GM12878 (cell line): ENCODE results near the gene MAN2A1. TPM values are rescaled to one million over a fixed set of nuclear protein-coding genes. Genes with fewer than 3 reads are reported as not detected.

Source experiments
- ATAC-seq: fragments of 200-7000 bp; cut with Tn5 transposase; 3 replicates; pipeline ENCODE4 v1.9.1; 2020; ENCODE audit warnings: mild to moderate bottlenecking, moderate library complexity
- BruUV-seq: library from RNA; stranded (reverse); fragments of 400-500 nt; replicated peaks from 2 replicates; lab custom pipeline; 2021; lab: Mats Ljungman, UMichigan
- CTCF ChIA-PET: fragments of 300-600 bp; sonication (Branson Sonifier 250); formaldehyde crosslinking; extraction: SDS; loops from one replicate; lab custom pipeline; 2021; ENCODE audit warnings: inconsistent platforms; lab: Yijun Ruan, JAX
- POLR2A ChIA-PET: fragments of 350-600 bp; formaldehyde crosslinking; extraction: SDS; loops from one replicate; lab custom pipeline; 2021; ENCODE audit warnings: inconsistent platforms; lab: Charles Lee
- RAD21 ChIA-PET: fragments of 300-600 bp; sonication (Branson Sonifier 250); formaldehyde crosslinking; loops from one replicate; lab custom pipeline; 2023; ENCODE audit warnings: antibody characterized with exemption; ENCODE audit not compliant: unreplicated experiment; lab: Charles Lee
- SMC1A ChIA-PET: fragments of 300-600 bp; sonication (Branson Sonifier 250); formaldehyde crosslinking; loops from one replicate; lab custom pipeline; 2023; ENCODE audit not compliant: unreplicated experiment, uncharacterized antibody; lab: Charles Lee
- DNase-seq: peaks from one replicate; pipeline ENCODE4 v3.0.0-alpha.2; 2011; ENCODE audit warnings: low read depth, low spot score
- FAIRE-seq: peaks from 3 replicates; lab custom pipeline; 2011; peaks lifted over from hg19 to GRCh38; lab: Jason Lieb, UNC
- H2AFZ ChIP-seq: 2 replicates; pipeline ENCODE4 v1.6.0; 2011; ENCODE audit warnings: low read depth, low read length, control low read depth; ENCODE audit not compliant: control insufficient read depth
- H3K27ac ChIP-seq: 2 replicates; pipeline ENCODE4 v1.5.1; 2011; ENCODE audit warnings: control low read depth; ENCODE audit not compliant: control insufficient read depth, insufficient read depth
- H3K27me3 ChIP-seq, 2 experiments: replicated peaks in 1 of 2; 2 replicates each; pipeline versions ENCODE4 v1.6.0 to v1.6.1; 2011; ENCODE audit warnings: low read length in 1 of 2; ENCODE audit not compliant: control insufficient read depth in 2 of 2, insufficient read depth in 2 of 2
- H3K36me3 ChIP-seq, 2 experiments: 2 replicates each; pipeline ENCODE4 v1.5.1; 2011; ENCODE audit warnings: low read length in 1 of 2; ENCODE audit not compliant: control insufficient read depth in 2 of 2, insufficient read depth in 2 of 2
- H3K4me1 ChIP-seq: 2 replicates; pipeline ENCODE4 v1.6.1; 2011; ENCODE audit warnings: mild to moderate bottlenecking, low read length, moderate library complexity, mixed read lengths; ENCODE audit not compliant: control insufficient read depth, insufficient read depth
- H3K4me2 ChIP-seq: 2 replicates; pipeline ENCODE4 v1.6.0; 2011; ENCODE audit warnings: control low read depth; ENCODE audit not compliant: control insufficient read depth, insufficient read depth
- H3K4me3 ChIP-seq: fragments of 200-600 bp; sonication (generic); 2 replicates; pipeline ENCODE4 v1.5.1; 2016
- H3K79me2 ChIP-seq: 2 replicates; pipeline ENCODE4 v1.6.0; 2011; ENCODE audit warnings: low read length; ENCODE audit not compliant: control insufficient read depth, insufficient read depth
- H3K9ac ChIP-seq: 2 replicates; pipeline ENCODE4 v1.8.0; 2011; ENCODE audit warnings: low read length, control low read depth, mixed read lengths; ENCODE audit not compliant: control insufficient read depth, insufficient read depth
- H3K9me3 ChIP-seq: replicated peaks from 3 replicates; pipeline ENCODE4 v1.5.1; 2011; ENCODE audit warnings: mild to moderate bottlenecking, low read length; ENCODE audit not compliant: control insufficient read depth, insufficient read depth
- H4K20me1 ChIP-seq: 2 replicates; pipeline ENCODE4 v1.6.0; 2011; ENCODE audit not compliant: control insufficient read depth, insufficient read depth
- BMI1 ChIP-seq: fragments of 450-650 bp; IDR thresholded peaks from 2 replicates; pipeline ENCODE4 v1.6.1; 2016; ENCODE audit warnings: mild to moderate bottlenecking, moderate library complexity, borderline replicate concordance
- CBFB ChIP-seq: IDR thresholded peaks from 2 replicates; pipeline ENCODE4 v1.6.1; 2016; ENCODE audit warnings: antibody characterized with exemption, low read depth
- DPF2 ChIP-seq: fragments of 450-650 bp; IDR thresholded peaks from 2 replicates; pipeline ENCODE4 v1.6.1; 2017; ENCODE audit warnings: mild to moderate bottlenecking
- EGR1 ChIP-seq, 2 experiments: IDR thresholded peaks; 1 replicate in 1 of 2; 2 replicates in 1 of 2; pipeline ENCODE4 v1.6.1; 2011 to 2012; ENCODE audit warnings: low read depth in 2 of 2, low read length in 2 of 2, borderline replicate concordance in 1 of 2, mild to moderate bottlenecking in 1 of 2, moderate library complexity in 1 of 2
- FOS ChIP-seq: IDR thresholded peaks from 3 replicates; pipeline ENCODE4 v1.6.1; 2011; ENCODE audit warnings: borderline replicate concordance; ENCODE audit not compliant: insufficient read length; ENCODE audit errors: extremely low read depth
- JUND ChIP-seq: IDR thresholded peaks from 2 replicates; pipeline ENCODE4 v1.6.1; 2012; ENCODE audit warnings: low read depth, mild to moderate bottlenecking, low read length, improper control_type of control experiment, moderate library complexity
- MEF2A ChIP-seq: IDR thresholded peaks from 2 replicates; pipeline ENCODE4 v1.6.1; 2011; ENCODE audit warnings: low read depth, mild to moderate bottlenecking, low read length, moderate library complexity; ENCODE audit not compliant: insufficient read depth
- NBN ChIP-seq: fragments of 450-650 bp; IDR thresholded peaks from 2 replicates; pipeline ENCODE4 v1.6.1; 2016
- PBX3 ChIP-seq: IDR thresholded peaks from 2 replicates; pipeline ENCODE4 v1.6.1; 2011; ENCODE audit warnings: mild to moderate bottlenecking, low read depth, low read length, moderate library complexity; ENCODE audit not compliant: insufficient replicate concordance
- POLR2AphosphoS2 ChIP-seq: IDR thresholded peaks from 2 replicates; pipeline ENCODE4 v1.6.1; 2011; ENCODE audit warnings: low read depth, mild to moderate bottlenecking, low read length, improper control_type of control experiment, moderate library complexity
- RELA ChIP-seq: fragments of 450-650 bp; IDR thresholded peaks from 2 replicates; pipeline ENCODE4 v1.8.0; 2014; ENCODE audit warnings: borderline replicate concordance; ENCODE audit not compliant: partially characterized antibody
- SKIL ChIP-seq: fragments of 450-650 bp; IDR thresholded peaks from 2 replicates; pipeline ENCODE4 v1.6.1; 2017; ENCODE audit warnings: mild to moderate bottlenecking, low read depth, inconsistent platforms; ENCODE audit not compliant: poor library complexity, severe bottlenecking
- YY1 ChIP-seq: IDR thresholded peaks from 2 replicates; pipeline ENCODE4 v1.6.1; 2011; ENCODE audit warnings: low read depth, mild to moderate bottlenecking, low read length
- WGBS: methylation state at CpG from one replicate; pipeline ENCODE4 v1.1.6; 2016; ENCODE audit warnings: low lambda C conversion rate; ENCODE audit not compliant: insufficient replicate concordance, insufficient coverage; ENCODE audit errors: missing lambda C conversion rate; 5-methylcytosine and 5-hydroxymethylcytosine counted together
- in situ Hi-C: fragments of 300-500 bp; cut with MboI; formaldehyde crosslinking; loops from 9 replicates; pipeline ENCODE4 v1.14.3; 2018; ENCODE audit warnings: mixed read lengths
- intact Hi-C: fragments of 100-400 bp; cut with micrococcal nuclease; formaldehyde crosslinking; loops from one replicate; pipeline ENCODE4 v1.14.2; 2022; ENCODE audit not compliant: unreplicated experiment
- polyA plus RNA-seq, 11 experiments: library from polyadenylated mRNA; depleted of rRNA in 4 of 11; unstranded in 6 of 11; stranded (reverse) in 5 of 11; fragments of >200 nt; fragmentation: Nextera tagmentation in 4 of 11; fragmentation: Illumina TruSeq in 1 of 11; extraction: Ambion mirVana in 4 of 11; extraction: Trizol in 1 of 11; gene quantifications; 1 replicate in 1 of 11; 2 replicates in 10 of 11; pipeline versions ENCODE4 v1.2.1 to v1.2.3, GENCODE V29; 2011 to 2016; ENCODE audit warnings: inconsistent platforms in 2 of 11, missing spikeins in 2 of 11, low read depth in 1 of 11
- total RNA-seq, 4 experiments: library from RNA; depleted of rRNA in 3 of 4; stranded (reverse); fragments of >200 nt in 3 of 4; fragmentation: Illumina TruSeq in 1 of 4; extraction: Trizol in 1 of 4; gene quantifications; 2 replicates each; pipeline versions ENCODE4 v1.2.1 to v1.2.3, GENCODE V29; 2013 to 2021

MAN2A1 gene
- total and polyA plus RNA-seq, 10 of the 15 experiments (the other 5 are each of a cell fraction or from before 2014, with no cell fraction given): 4.2 to 27.9 (median 10.5) TPM

GRCh38 chr5:109640976-109641375, 48.8 kb upstream of the MAN2A1 start:
- H3K79me2 ChIP-seq: no peaks in the 10 kb centered on the region
- WGBS: 40% methylated on average over 4 of the region's 4 CpGs
- no peak overlapping the region for H3K27ac ChIP-seq
- no peak overlapping the region for H3K4me2 ChIP-seq
- no peaks in the 10 kb centered on the region for H3K4me1 ChIP-seq
- H4K20me1 ChIP-seq: no peaks in the 10 kb centered on the region
- H3K27me3 ChIP-seq: no peaks in the 10 kb centered on the region
- ChIA-PET SMC1A (no interaction called here), CTCF (no interaction called here), POLR2A (no interaction called here), RAD21 (no interaction called here)
- no TSS peak for BruUV-seq
- no peak overlapping the region for H3K9ac ChIP-seq
- no peak overlapping the region for H3K4me3 ChIP-seq
- no peaks in the 10 kb centered on the region for H3K9me3 ChIP-seq
- TF ChIP-seq POLR2AphosphoS2: no peak
- no peak for TF ChIP-seq NBN
- TF ChIP-seq PBX3: no peak
- no peak for TF ChIP-seq FOS
- TF ChIP-seq BMI1: no peak
- no peak for TF ChIP-seq EGR1 (IDR thresholded peaks at IDR 0.05; ENCODE audit: borderline replicate concordance in 1 of 2, low read depth in 2 of 2, low read length in 2 of 2)
- TF ChIP-seq YY1: no peak
- TF ChIP-seq DPF2: no peak
- TF ChIP-seq JUND: no peak
- TF ChIP-seq MEF2A: no peak
- TF ChIP-seq CBFB: no peak
- no peak for TF ChIP-seq SKIL
- no peak for TF ChIP-seq RELA
- H3K36me3 ChIP-seq: no peaks in the 10 kb centered on the region
- DNase-seq: no peak
- H2AFZ ChIP-seq: no peak overlapping the region
- FAIRE-seq: no peak
- in situ Hi-C loops (no loop called here), intact Hi-C loops (no loop called here)
- no peak for ATAC-seq
